GM12878 (cell line): Measurements from ENCODE around the gene GINS2.

Source experiments
- CHD1 ChIP-seq: IDR thresholded peaks from 2 replicates; pipeline ENCODE4 v1.6.1; 2012; ENCODE audit warnings: low read depth, low read length, improper control_type of control experiment
- RFX5 ChIP-seq: IDR thresholded peaks from 2 replicates; pipeline ENCODE4 v1.6.1; 2011; ENCODE audit warnings: low read depth, low read length, improper control_type of control experiment
- ZNF217 ChIP-seq: fragments of 450-650 bp; IDR thresholded peaks from 2 replicates; pipeline ENCODE4 v1.6.1; 2017; ENCODE audit warnings: antibody characterized with exemption, mild to moderate bottlenecking
- TF ChIP-seq, protein P1 (sequence below): IDR thresholded peaks from 2 replicates; pipeline ENCODE4 v1.6.1; 2012; ENCODE audit warnings: low read depth, low read length, improper control_type of control experiment

DNA sequence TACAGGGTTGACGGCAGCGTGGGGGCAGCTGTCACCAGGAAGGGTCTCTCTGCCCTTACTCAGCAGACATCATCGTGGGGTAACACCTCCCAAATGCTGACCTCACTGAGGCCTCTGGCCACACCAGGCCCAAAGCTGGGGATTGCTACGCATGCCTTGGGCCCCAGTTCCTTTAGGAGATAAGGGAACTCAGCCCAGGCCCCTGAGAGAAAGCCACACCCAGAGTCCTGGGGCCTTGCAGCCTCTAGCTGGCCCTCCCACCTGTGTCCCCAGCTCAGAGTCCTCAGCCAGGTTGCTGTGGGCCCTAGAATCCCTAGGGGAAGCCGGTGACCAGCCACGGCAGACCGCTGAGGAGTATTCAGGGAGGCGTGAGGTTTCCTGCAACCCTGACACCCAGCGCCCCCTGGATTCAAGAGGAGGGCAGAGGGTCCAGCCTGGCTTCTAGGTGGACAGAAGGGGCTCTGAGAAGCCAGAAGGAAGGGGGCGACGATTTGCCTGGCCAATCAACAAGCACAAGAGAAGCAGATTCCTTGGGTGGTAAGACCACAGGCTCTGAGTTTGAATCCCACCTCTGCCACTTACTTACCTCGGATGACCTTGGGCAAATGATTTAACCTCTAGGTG is 10.3 kb upstream of the GINS2 start:
- TF ChIP-seq ZNF217, result no peak
- TF ChIP-seq CHD1, result no peak
- TF ChIP-seq, protein P1, sequence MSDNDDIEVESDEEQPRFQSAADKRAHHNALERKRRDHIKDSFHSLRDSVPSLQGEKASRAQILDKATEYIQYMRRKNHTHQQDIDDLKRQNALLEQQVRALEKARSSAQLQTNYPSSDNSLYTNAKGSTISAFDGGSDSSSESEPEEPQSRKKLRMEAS, result no peak
- TF ChIP-seq RFX5, result no peak
